ENCODE results near the gene TMEM233. TPM values are rescaled to one million over a fixed set of nuclear protein-coding genes. Genes with fewer than 3 reads are reported as not detected.

TMEM233 gene
- total RNA-seq, 2 donors from 2014 or later = not detected

DNA sequence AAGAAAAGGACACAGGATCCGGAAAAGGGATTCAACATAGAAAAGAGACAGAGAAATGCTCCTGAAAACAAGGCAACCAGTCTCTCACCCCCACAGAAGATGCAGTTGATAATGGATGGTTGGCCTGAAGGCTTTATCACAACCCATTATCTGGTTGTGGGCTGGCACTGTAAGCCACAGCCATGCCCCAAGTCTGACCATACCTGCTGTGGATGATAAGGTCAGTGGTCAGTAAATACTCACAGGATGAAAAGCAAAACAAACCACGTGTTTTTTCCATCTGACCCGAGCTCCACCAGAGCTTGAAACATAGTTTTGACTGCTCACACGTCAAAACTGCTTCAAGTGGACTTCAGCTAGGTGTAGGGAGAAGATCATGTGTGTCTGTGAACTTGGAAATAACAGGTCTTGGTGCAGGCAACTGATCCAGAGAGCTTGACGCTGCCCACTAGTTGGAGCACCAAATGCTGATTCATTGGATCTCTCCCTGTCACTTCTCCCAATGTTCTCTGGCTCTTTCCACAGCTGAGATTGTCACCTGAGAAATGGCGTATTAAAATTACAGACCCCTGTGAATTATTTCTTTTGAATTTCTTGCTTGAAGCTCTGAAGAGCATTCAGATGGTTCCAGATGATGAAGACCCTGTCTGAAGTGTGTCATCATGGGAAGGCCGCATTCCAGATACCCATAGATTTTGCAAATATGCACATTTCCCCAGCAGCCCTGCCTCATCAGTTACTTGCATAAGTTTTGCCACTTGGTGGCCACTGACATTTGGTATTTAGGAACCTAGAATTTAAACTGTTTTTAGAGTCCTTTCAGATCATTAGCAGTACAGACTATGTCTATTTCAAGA is 8.5 kb downstream of the TMEM233 start:
- Mint-ChIP-seq H3K4me3 (no peak overlapping the region), H3K4me1 (peaks cover 14% of the 10 kb centered on the region), H3K27me3 (ENCODE audit: insufficient read depth) (peaks cover 62% of the 10 kb centered on the region), H3K36me3 (ENCODE audit: low read depth) (no peaks in the 10 kb centered on the region), H3K27ac (no peak overlapping the region), H3K9me3 (no peaks in the 10 kb centered on the region)
- Histone ChIP-seq H3K27me3 (ENCODE audit: control insufficient read depth, insufficient read depth, low read length, poor library complexity, severe bottlenecking) (peaks cover 35% of the 10 kb centered on the region), H3K27ac (ENCODE audit: low read depth, low read length) (no peak overlapping the region), H3K4me1 (ENCODE audit: control insufficient read depth, insufficient read depth, low read length) (no peaks in the 10 kb centered on the region), H3K4me3 (ENCODE audit: low read length) (no peak overlapping the region), H3K9ac (ENCODE audit: extremely low read depth, low read length, poor library complexity, severe bottlenecking) (no peak overlapping the region), H3K36me3 (ENCODE audit: control insufficient read depth, insufficient read depth, low read length) (no peaks in the 10 kb centered on the region), H3K9me3 (ENCODE audit: control insufficient read depth, low read length) (no peaks in the 10 kb centered on the region)
- WGBS, 2 experiments (ENCODE audit: insufficient coverage in 1 of 2, insufficient read length in 1 of 2) = 73 to 88% methylated on average over 6 to 7 of the region's 7 CpGs
- no peak for DNase-seq
- TF ChIP-seq CTCF (conservative IDR thresholded peaks at IDR 0.05) = no peak

DNA sequence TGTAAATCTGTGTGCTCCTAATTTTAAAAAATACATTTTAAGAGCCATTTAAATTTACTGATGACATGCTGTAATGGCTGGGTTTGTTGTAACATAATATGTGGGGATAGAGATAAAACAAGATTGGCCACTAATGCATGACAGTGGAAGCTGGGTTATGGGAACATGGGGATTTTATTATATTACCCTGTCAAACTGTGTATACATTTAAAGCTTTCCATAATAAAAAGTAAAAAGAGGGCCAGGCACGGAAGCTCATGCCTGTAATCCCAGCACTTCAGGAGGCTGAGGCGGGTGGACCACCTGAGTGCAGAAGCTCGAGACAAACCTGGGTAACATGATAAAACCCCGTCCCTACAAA is 9.1 kb downstream of the TMEM233 start:
- no peak for DNase-seq
- H3K4me1 Mint-ChIP-seq = peaks cover 14% of the 10 kb centered on the region
- H3K36me3 Mint-ChIP-seq (ENCODE audit: low read depth) = no peaks in the 10 kb centered on the region
- peaks cover 29% of the 10 kb centered on the region for H3K27me3 ChIP-seq (ENCODE audit: control insufficient read depth, insufficient read depth, low read length, poor library complexity, severe bottlenecking)
- peaks cover 59% of the 10 kb centered on the region for H3K27me3 Mint-ChIP-seq (ENCODE audit: insufficient read depth)
- H3K4me3 Mint-ChIP-seq = no peak overlapping the region
- H3K27ac ChIP-seq (ENCODE audit: low read depth, low read length) = no peak overlapping the region
- H3K9me3 Mint-ChIP-seq = no peaks in the 10 kb centered on the region
- 99% methylated on average over 4 of the region's 4 CpGs; no CpG with 5 or more reads in 1 of the 2 experiments for WGBS, 2 experiments (ENCODE audit: insufficient coverage in 1 of 2, insufficient read length in 1 of 2)
- no peak overlapping the region for H3K4me3 ChIP-seq (ENCODE audit: low read length)
- no peak overlapping the region for H3K27ac Mint-ChIP-seq
- TF ChIP-seq CTCF (conservative IDR thresholded peaks at IDR 0.05) = no peak
- no peaks in the 10 kb centered on the region for H3K36me3 ChIP-seq (ENCODE audit: control insufficient read depth, insufficient read depth, low read length)
- no peak overlapping the region for H3K9ac ChIP-seq (ENCODE audit: extremely low read depth, low read length, poor library complexity, severe bottlenecking)
- H3K9me3 ChIP-seq (ENCODE audit: control insufficient read depth, low read length) = no peaks in the 10 kb centered on the region
- no peaks in the 10 kb centered on the region for H3K4me1 ChIP-seq (ENCODE audit: control insufficient read depth, insufficient read depth, low read length)

- peaks cover 14% of the 10 kb centered on the region for H3K4me1 Mint-ChIP-seq
- no peak for TF ChIP-seq CTCF (conservative IDR thresholded peaks at IDR 0.05)
- Histone ChIP-seq H3K4me1 (ENCODE audit: control insufficient read depth, insufficient read depth, low read length) (no peaks in the 10 kb centered on the region), H3K9ac (ENCODE audit: extremely low read depth, low read length, poor library complexity, severe bottlenecking) (no peak overlapping the region), H3K27me3 (ENCODE audit: control insufficient read depth, insufficient read depth, low read length, poor library complexity, severe bottlenecking) (peaks cover 18% of the 10 kb centered on the region), H3K36me3 (ENCODE audit: control insufficient read depth, insufficient read depth, low read length) (no peaks in the 10 kb centered on the region), H3K4me3 (ENCODE audit: low read length) (no peak overlapping the region), H3K27ac (ENCODE audit: low read depth, low read length) (no peak overlapping the region), H3K9me3 (ENCODE audit: control insufficient read depth, low read length) (no peaks in the 10 kb centered on the region)
- no peaks in the 10 kb centered on the region for H3K36me3 Mint-ChIP-seq (ENCODE audit: low read depth)
- peaks cover 56% of the 10 kb centered on the region for H3K27me3 Mint-ChIP-seq (ENCODE audit: insufficient read depth)
- no peak overlapping the region for H3K27ac Mint-ChIP-seq
- H3K9me3 Mint-ChIP-seq = peaks cover 4% of the 10 kb centered on the region
- H3K4me3 Mint-ChIP-seq = no peak overlapping the region
- 60 to 75% methylated on average over 1 to 2 of the region's 2 CpGs for WGBS, 2 experiments (ENCODE audit: insufficient coverage in 1 of 2, insufficient read length in 1 of 2)
- DNase-seq = no peak
Observed at GRCh38 chr12:119603767-119604166, 10.2 kb downstream of the TMEM233 start.

Data from endodermal cell (in vitro differentiated cells).